ENCODE measurements around the gene FAM118B.

The FAM118B gene

DNA sequence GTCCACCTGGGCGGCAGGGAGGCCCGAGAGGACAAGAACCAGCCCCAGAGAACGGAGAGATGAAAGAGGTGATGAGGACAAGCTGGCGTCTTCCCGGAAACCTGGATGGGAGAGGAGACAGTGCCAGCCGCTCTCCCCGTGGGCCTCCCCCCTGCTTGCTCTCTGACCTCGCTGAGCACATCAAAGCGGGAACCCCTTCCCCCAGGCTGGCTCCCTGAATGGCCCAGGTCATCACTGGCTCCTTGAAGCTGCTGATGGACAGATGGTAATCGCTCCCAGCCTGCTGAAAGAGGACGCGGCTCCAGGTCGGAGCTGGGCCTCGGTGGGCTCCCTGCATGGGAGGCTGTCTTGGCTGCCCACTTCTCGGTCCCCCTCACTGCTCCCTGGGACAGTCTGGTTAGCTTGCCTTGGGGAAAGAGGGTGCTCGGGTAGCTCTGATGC, 18.5 kb upstream of the FAM118B start:
- peaks cover 2% of the 10 kb centered on the region for H3K36me3 ChIP-seq (replicated peaks)
- no peaks in the 10 kb centered on the region for H3K27me3 ChIP-seq (replicated peaks)
- H3K27ac ChIP-seq: no peak overlapping the region
- no peak for DNase-seq
- no peak overlapping the region for H3K4me3 ChIP-seq (ENCODE audit: low read depth, low read length)
- in situ Hi-C loops (cut with HindIII; ENCODE audit: low pct_ligation_motif_present, low sequenced_read_pairs): loop anchor here (25.0 kb wide), 1 partner anchor 256 kb away; the partner anchor contains the start of gene VSIG10L2
- no peak for TF ChIP-seq CTCF (IDR thresholded peaks at IDR 0.05; ENCODE audit: low read depth, low read length, missing control alignments)

DNA sequence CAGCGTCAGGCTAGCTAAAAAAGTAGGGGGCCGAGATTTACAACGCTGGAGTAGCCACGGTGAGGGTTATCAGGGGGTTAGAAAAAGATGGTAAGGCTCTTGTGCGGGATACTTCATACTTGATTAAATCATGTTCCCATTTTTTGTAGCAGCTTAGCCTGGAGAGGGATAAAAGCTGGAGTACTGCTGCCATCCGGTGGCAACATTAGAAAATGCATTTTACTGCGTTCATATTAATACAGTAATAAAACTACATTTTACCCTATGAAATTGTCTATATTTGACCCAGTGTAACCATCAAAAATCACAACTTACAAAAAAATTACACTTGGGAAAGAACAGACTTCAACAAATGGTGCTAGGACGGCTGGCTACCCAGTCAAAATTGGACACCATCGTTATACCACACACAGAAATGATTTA, 17.4 kb upstream of the FAM118B start:
- in situ Hi-C loops (cut with HindIII; ENCODE audit: low pct_ligation_motif_present, low sequenced_read_pairs): loop anchor here (25.0 kb wide), 1 partner anchor 257 kb away; the partner anchor contains the start of gene VSIG10L2
- peak; percentile 69 for TF ChIP-seq CTCF (IDR thresholded peaks at IDR 0.05; ENCODE audit: low read depth, low read length, missing control alignments)
- Histone ChIP-seq H3K36me3 (replicated peaks) (peaks cover 2% of the 10 kb centered on the region), H3K27ac (no peak overlapping the region), H3K27me3 (replicated peaks) (no peaks in the 10 kb centered on the region), H3K4me3 (ENCODE audit: low read depth, low read length) (no peak overlapping the region)
- peak; percentile 51 for DNase-seq

DNA sequence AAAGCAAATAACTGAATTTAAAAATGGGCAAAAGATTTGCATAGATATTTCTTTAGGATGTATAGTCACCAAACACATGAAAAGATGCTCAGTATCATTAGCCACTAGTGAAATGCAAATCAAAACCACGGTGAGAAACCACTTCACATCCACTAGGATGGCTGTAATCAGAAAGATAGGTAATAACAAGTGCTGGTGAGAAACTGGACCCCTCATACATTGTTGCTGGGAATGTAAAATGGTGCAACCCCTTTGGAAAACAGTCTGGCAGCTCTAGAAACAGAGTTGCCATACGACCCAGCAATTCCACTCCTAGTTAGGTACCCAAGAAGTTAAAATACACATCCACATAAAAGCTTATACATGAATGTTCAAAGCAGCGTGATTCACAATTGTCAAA, 16.5 kb upstream of the FAM118B start:
- no peak overlapping the region for H3K27ac ChIP-seq
- no peaks in the 10 kb centered on the region for H3K27me3 ChIP-seq (replicated peaks)
- H3K36me3 ChIP-seq (replicated peaks): peaks cover 2% of the 10 kb centered on the region
- no peak for TF ChIP-seq CTCF (IDR thresholded peaks at IDR 0.05; ENCODE audit: low read depth, low read length, missing control alignments)
- no peak for DNase-seq
- in situ Hi-C loops (cut with HindIII; ENCODE audit: low pct_ligation_motif_present, low sequenced_read_pairs): loop anchor here (25.0 kb wide), 1 partner anchor 258 kb away; the partner anchor contains the start of gene VSIG10L2
- H3K4me3 ChIP-seq (ENCODE audit: low read depth, low read length): no peak overlapping the region

GRCh38 chr11:126197277-126197939, 14.2 kb upstream of the FAM118B start:
- in situ Hi-C loops (cut with HindIII; ENCODE audit: low pct_ligation_motif_present, low sequenced_read_pairs): loop anchor here (25.0 kb wide), 1 partner anchor 260 kb away; the partner anchor contains the start of gene VSIG10L2
- no peak overlapping the region for H3K27ac ChIP-seq
- TF ChIP-seq CTCF (IDR thresholded peaks at IDR 0.05; ENCODE audit: low read depth, low read length, missing control alignments): no peak

GRCh38 chr11:126198648-126199047, 12.9 kb upstream of the FAM118B start:
- TF ChIP-seq CTCF (IDR thresholded peaks at IDR 0.05; ENCODE audit: low read depth, low read length, missing control alignments): no peak
- Histone ChIP-seq H3K27ac (no peak overlapping the region), H3K27me3 (replicated peaks) (no peaks in the 10 kb centered on the region), H3K4me3 (ENCODE audit: low read depth, low read length) (no peak overlapping the region), H3K36me3 (replicated peaks) (peaks cover 21% of the 10 kb centered on the region)
- in situ Hi-C loops (cut with HindIII; ENCODE audit: low pct_ligation_motif_present, low sequenced_read_pairs): loop anchor here (25.0 kb wide), 1 partner anchor 261 kb away; the partner anchor contains the start of gene VSIG10L2
- DNase-seq: no peak

More at GRCh38 chr11:126197277-126197939, 14.2 kb upstream of the FAM118B start:
- peak; percentile 32 for DNase-seq
- H3K27me3 ChIP-seq (replicated peaks): no peaks in the 10 kb centered on the region
- no peak overlapping the region for H3K4me3 ChIP-seq (ENCODE audit: low read depth, low read length)
- H3K36me3 ChIP-seq (replicated peaks): peaks cover 11% of the 10 kb centered on the region
